Fibroblast of villous mesenchyme (primary cell): Measurements from ENCODE around the gene ACOX3. TPM values are rescaled to one million over a fixed set of nuclear protein-coding genes. Genes with fewer than 3 reads are reported as not detected.

ENCODE experiments used
- DNase-seq: peaks from one replicate; pipeline ENCODE4 v3.0.0-alpha.2; 2010; ENCODE audit warnings: low read depth
- H3K4me3 ChIP-seq: 2 replicates; pipeline ENCODE4 v1.5.1; 2011; ENCODE audit warnings: low read depth, mild to moderate bottlenecking, low read length
- total RNA-seq: library from RNA; depleted of rRNA; stranded (reverse); fragments of >200 nt; gene quantifications from 2 replicates; pipeline ENCODE4 v1.2.3, GENCODE V29; 2012
- TF ChIP-seq, protein P1 (sequence below): IDR thresholded peaks from 2 replicates; pipeline ENCODE4 v1.5.1; 2012; ENCODE audit warnings: low read depth, mild to moderate bottlenecking, low read length; ENCODE audit not compliant: insufficient read depth

ACOX3 gene
- total RNA-seq, 1 donor = 26.8 TPM

DNA sequence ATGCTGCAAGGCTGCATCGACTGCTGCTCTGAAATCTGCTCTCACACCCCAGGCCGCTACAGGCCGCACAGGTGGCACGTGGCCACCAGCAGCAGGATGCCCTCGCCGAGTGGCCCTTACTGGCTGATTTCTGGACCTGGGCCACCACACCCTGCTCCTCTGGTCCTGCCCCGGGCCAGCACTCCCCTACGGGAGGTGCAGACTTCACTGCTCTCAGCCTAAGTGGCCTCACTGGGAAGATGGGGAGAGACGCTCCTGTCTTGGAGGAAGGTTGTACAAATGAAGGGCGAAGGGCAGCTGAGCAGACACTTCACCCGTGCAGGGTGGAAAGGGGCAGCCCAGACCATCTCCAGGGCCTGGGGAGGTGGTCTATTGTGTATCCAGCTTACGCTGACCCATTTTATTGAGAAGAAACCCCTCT, 72.5 kb downstream of the ACOX3 start:
- DNase-seq = no peak
- H3K4me3 ChIP-seq = no peak overlapping the region
- TF ChIP-seq, protein P1, sequence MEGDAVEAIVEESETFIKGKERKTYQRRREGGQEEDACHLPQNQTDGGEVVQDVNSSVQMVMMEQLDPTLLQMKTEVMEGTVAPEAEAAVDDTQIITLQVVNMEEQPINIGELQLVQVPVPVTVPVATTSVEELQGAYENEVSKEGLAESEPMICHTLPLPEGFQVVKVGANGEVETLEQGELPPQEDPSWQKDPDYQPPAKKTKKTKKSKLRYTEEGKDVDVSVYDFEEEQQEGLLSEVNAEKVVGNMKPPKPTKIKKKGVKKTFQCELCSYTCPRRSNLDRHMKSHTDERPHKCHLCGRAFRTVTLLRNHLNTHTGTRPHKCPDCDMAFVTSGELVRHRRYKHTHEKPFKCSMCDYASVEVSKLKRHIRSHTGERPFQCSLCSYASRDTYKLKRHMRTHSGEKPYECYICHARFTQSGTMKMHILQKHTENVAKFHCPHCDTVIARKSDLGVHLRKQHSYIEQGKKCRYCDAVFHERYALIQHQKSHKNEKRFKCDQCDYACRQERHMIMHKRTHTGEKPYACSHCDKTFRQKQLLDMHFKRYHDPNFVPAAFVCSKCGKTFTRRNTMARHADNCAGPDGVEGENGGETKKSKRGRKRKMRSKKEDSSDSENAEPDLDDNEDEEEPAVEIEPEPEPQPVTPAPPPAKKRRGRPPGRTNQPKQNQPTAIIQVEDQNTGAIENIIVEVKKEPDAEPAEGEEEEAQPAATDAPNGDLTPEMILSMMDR = no peak

DNA sequence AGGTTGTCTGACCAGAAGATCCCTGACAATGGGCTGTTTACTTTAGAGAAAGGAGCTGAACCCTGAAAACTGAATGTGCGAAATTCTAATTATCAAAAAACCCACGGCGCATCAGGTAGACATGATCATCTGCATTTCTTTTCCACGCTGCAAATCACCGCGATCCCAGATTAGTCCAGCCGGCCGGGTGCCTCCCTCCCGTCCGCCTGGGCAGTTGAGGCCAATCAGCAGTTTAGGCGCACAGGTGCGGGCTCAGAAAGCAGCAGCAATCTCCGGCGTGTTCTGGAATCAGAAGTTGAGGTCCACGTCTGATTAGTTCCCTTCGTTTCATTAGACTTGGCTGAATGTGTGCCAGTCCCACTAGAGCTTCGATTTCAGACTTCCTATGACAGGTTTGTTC, 73.9 kb downstream of the ACOX3 start:
- DNase-seq = no peak
- H3K4me3 ChIP-seq = no peak overlapping the region
- TF ChIP-seq, protein P1 = no peak

DNA sequence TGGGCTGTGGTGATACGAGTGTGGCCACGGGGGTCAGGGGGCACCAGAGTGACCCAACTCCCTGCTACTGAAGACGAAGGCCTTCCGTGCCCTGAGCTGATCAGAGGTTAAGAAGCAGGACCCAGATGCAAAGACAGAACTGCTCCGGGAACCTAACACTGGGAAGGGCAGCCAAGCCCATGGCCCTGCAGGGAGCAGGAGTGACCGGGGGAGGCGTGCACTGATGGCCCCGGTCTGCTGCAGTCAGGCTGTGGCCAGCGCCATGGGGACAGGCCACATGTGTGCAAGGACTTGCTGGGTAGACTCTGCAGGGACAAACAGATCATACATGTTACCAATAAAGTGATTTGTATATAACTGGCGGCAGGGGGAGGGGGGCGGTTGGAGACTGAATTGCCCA, 74.6 kb downstream of the ACOX3 start:
- H3K4me3 ChIP-seq = no peak overlapping the region
- TF ChIP-seq, protein P1 = no peak
- no peak for DNase-seq

DNA sequence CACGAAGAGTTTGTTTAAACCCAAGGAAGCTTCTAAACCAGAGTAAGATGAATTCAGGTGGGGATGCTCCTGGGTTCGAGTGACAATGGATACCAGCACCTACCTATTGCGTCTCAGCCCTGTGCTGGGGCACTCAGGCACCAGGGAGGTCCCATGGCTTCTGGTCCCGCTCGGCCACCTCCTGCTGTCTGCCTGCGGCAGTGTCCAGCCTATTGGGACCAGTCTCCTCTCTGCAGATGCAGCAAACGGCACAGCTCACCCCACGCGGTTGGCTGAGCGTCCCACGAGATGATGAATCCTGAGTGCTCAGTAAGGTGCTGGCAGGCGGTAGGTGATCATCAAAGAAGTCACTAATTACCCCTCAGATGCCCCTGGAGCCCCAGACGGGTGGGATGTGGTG, 75.2 kb downstream of the ACOX3 start:
- DNase-seq = no peak
- TF ChIP-seq, protein P1 = no peak
- H3K4me3 ChIP-seq = no peak overlapping the region

DNA sequence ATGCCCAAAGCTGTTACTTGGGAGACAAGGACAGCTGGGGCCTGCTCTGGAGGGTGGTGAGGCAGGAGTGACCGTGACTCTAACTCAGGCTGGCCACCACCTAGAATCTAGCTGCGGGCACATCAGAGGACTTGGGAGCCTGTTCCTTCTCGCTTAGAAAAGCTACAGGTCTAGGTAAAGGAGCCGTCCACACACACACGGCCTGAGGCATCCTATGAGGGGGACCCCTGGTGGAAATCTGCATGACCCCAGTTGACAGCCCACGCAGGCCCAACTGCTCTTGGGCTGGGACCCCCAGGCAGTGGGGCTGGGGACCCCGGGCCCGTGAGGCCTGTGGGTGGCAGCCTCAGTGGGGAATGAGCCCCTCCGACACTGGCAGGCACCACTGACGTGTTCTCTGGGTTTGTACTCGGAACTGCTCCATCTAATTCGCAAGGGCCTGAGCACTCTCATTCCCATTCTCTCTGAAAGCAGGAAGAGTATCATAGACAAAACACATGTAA, 75.6 kb downstream of the ACOX3 start:
- no peak overlapping the region for H3K4me3 ChIP-seq
- TF ChIP-seq, protein P1 = no peak
- DNase-seq = no peak

DNA sequence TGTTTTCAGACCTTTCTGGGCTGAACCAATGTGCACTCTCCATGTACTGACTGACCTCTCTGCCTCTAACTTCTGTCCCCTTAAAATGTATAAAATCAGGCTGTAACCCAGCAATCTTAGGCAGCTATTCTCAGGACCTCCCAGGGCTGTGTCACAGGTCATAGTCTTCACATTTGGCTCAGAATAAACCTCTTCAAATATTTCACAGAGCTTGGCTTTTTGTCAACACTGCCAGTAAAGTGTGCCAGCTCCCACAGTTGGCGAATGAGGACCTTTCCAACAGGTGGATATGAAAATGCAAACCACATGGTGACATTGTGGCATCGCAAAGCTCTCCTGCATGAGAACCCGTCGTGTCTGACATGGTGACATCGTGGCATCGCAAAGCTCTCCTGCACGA, 76.4 kb downstream of the ACOX3 start:
- no peak for DNase-seq
- H3K4me3 ChIP-seq = no peak overlapping the region
- TF ChIP-seq, protein P1 = no peak

DNA sequence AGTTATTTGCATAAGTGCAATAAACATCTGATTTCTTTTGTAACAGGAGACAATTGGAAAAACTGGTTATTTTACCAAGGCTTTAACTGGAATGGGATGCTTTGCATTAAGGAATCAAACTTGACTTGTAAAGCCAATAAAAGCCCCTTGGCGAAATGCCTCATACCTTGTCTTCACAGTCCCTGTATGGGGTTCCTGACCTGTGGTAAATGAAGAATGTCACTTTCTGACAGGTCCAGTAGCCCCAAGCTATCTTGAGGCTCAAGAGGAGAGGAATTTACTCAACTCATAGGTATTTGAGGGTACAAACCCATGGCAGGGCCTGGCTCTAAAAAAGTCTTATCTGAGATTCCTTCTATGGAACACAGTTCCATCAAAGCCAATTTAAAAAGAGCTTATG, 78.0 kb downstream of the ACOX3 start:
- no peak overlapping the region for H3K4me3 ChIP-seq
- DNase-seq = no peak
- TF ChIP-seq, protein P1 = no peak
